Adipose tissue (tissue), 3 donors: ENCODE results near the gene MPDZ. TPM values are rescaled to one million over a fixed set of nuclear protein-coding genes. Genes with fewer than 3 reads are reported as not detected.

Experiments used
- H3K27ac ChIP-seq: one replicate; pipeline ENCODE4 v1.5.1; 2013; ENCODE audit warnings: low read depth, low read length
- WGBS, 3 donors: extraction: QIAGEN DNeasy Blood & Tissue Kit; methylation state at CpG; one replicate each; pipeline ENCODE4 v1.1.7; 2013; 5-methylcytosine and 5-hydroxymethylcytosine counted together
- polyA plus RNA-seq, 3 donors: library from polyadenylated mRNA; stranded (reverse); fragments of 200-250 nt; gene quantifications; one replicate each; pipeline ENCODE4 v1.2.3, GENCODE V29; 2013
- donor health status: healthy with polysubstance abuse.
- donor health status: Bipolar disorder and iron deficiency.
- donor health status: healthy.

The MPDZ gene
- polyA plus RNA-seq, 3 donors = 4.0 to 37.3 (median 24.7) TPM

GRCh38 chr9:13111778-13112177 is 167.7 kb downstream of the MPDZ start:
- 79 to 96% (median 92%) methylated on average over 2 of the region's 2 CpGs for WGBS, 3 donors
- H3K27ac ChIP-seq = no peak overlapping the region

- 17 to 33% (median 23%) methylated on average over 3 of the region's 3 CpGs for WGBS, 3 donors
- no peak overlapping the region for H3K27ac ChIP-seq
These were observed 168.6 kb downstream of the MPDZ start for GRCh38 chr9:13110766-13111417.

- WGBS, 3 donors = 91% methylated on average over 5 of the region's 5 CpGs
- no peak overlapping the region for H3K27ac ChIP-seq
These were observed 169.7 kb downstream of the MPDZ start for GRCh38 chr9:13109781-13110180.

- 92 to 95% (median 93%) methylated on average over 4 of the region's 4 CpGs for WGBS, 3 donors
These were observed 172.5 kb downstream of the MPDZ start for GRCh38 chr9:13107008-13107407.

GRCh38 chr9:13100914-13101572 is 178.4 kb downstream of the MPDZ start:
- no peak overlapping the region for H3K27ac ChIP-seq
- 85 to 98% (median 97%) methylated on average over 1 of the region's 1 CpG for WGBS, 3 donors

More at GRCh38 chr9:13107008-13107407, 172.5 kb downstream of the MPDZ start:
- H3K27ac ChIP-seq = no peak overlapping the region

GRCh38 chr9:13095056-13095455 is 184.4 kb downstream of the MPDZ start:
- no peak overlapping the region for H3K27ac ChIP-seq
- 93% methylated on average over 2 of the region's 2 CpGs for WGBS, 3 donors

GRCh38 chr9:13090628-13091027 is 188.9 kb downstream of the MPDZ start:
- H3K27ac ChIP-seq = no peak overlapping the region
- WGBS, 3 donors = 41 to 44% (median 43%) methylated on average over 4 of the region's 4 CpGs

GRCh38 chr9:13089666-13090065 is 189.8 kb downstream of the MPDZ start:
- no peak overlapping the region for H3K27ac ChIP-seq

GRCh38 chr9:13088720-13089427 is 190.6 kb downstream of the MPDZ start:
- WGBS, 3 donors = 17 to 21% (median 19%) methylated on average over 10 of the region's 10 CpGs
- no peak overlapping the region for H3K27ac ChIP-seq

- WGBS, 3 donors = 38 to 56% (median 53%) methylated on average over 1 of the region's 1 CpG
- no peak overlapping the region for H3K27ac ChIP-seq
These were observed 195.4 kb downstream of the MPDZ start for GRCh38 chr9:13083963-13084528.

- H3K27ac ChIP-seq = no peak overlapping the region
- WGBS, 3 donors = 65 to 82% (median 77%) methylated on average over 2 of the region's 2 CpGs
These were observed 196.1 kb downstream of the MPDZ start for GRCh38 chr9:13083366-13083765.

- 86 to 91% (median 88%) methylated on average over 2 of the region's 2 CpGs for WGBS, 3 donors
These were observed 196.7 kb downstream of the MPDZ start for GRCh38 chr9:13082796-13083195.

GRCh38 chr9:13078164-13078563 is 201.3 kb downstream of the MPDZ start:
- H3K27ac ChIP-seq = no peak overlapping the region
- 92 to 97% (median 93%) methylated on average over 1 of the region's 1 CpG for WGBS, 3 donors

More at GRCh38 chr9:13082796-13083195, 196.7 kb downstream of the MPDZ start:
- no peak overlapping the region for H3K27ac ChIP-seq

- no peak overlapping the region for H3K27ac ChIP-seq
These were observed 202.9 kb downstream of the MPDZ start for GRCh38 chr9:13076616-13077015.

GRCh38 chr9:13071921-13072320 is 207.6 kb downstream of the MPDZ start:
- no peak overlapping the region for H3K27ac ChIP-seq

- 90 to 95% (median 91%) methylated on average over 12 of the region's 12 CpGs for WGBS, 3 donors
- no peak overlapping the region for H3K27ac ChIP-seq
These were observed 208.6 kb downstream of the MPDZ start for GRCh38 chr9:13070612-13071595.

GRCh38 chr9:13069498-13069897 is 210.0 kb downstream of the MPDZ start:
- H3K27ac ChIP-seq = no peak overlapping the region
- 82 to 91% (median 84%) methylated on average over 3 of the region's 3 CpGs for WGBS, 3 donors

- no peak overlapping the region for H3K27ac ChIP-seq
- 23 to 42% (median 37%) methylated on average over 1 of the region's 1 CpG for WGBS, 3 donors
These were observed 214.8 kb downstream of the MPDZ start for GRCh38 chr9:13064676-13065075.
